Stimulated activated CD4-positive, alpha-beta T cell treated with anti-CD3 and anti-CD28 coated beads, Interleukin-15, amount 100 ng/mL, for 1 hour (primary cell): ENCODE data around the gene OR2AG2.
"Not testable (repeated sequence)": the region's sequence is repeated elsewhere in the genome, so short reads cannot be mapped to it uniquely, and the experiment has no call there.

ENCODE experiments used
- DNase-seq, 2 donors: peaks; one replicate each; pipeline ENCODE4 v3.0.0-alpha.2; 2020; ENCODE audit warnings: low read depth in 1 of 2, low spot score in 1 of 2

Gene OR2AG2

GRCh38 chr11:6771926-6772893 lies at the start of gene OR2AG2:
Gene OR2AG2 (minus strand): TSS chr11:6771976. CDS start chr11:6768957, 3,019 bp downstream.
- DNase-seq: no peak

GRCh38 chr11:6818967-6819366 lies 47.2 kb upstream of the OR2AG2 start:
- no peak for DNase-seq

- DNase-seq: no peak
Measured at GRCh38 chr11:6817694-6818093, 45.9 kb upstream of the OR2AG2 start.

- no peak for DNase-seq
Measured at GRCh38 chr11:6813656-6814055, 41.9 kb upstream of the OR2AG2 start.

GRCh38 chr11:6812390-6813005 lies 40.7 kb upstream of the OR2AG2 start:
- DNase-seq: no peak

- not testable (repeated sequence) for DNase-seq
Measured at GRCh38 chr11:6801075-6801474, 29.3 kb upstream of the OR2AG2 start.

GRCh38 chr11:6799402-6799801 lies 27.6 kb upstream of the OR2AG2 start, which contains the start of gene OR6A2:
Gene OR6A2 (minus strand): TSS chr11:6799689. CDS start chr11:6795708, 3,981 bp downstream.
- no peak for DNase-seq

GRCh38 chr11:6794639-6795038 lies 22.9 kb upstream of the OR2AG2 start:
- DNase-seq: no peak

GRCh38 chr11:6790546-6790945 lies 18.8 kb upstream of the OR2AG2 start:
- no peak for DNase-seq

GRCh38 chr11:6782720-6783119 lies 10.9 kb upstream of the OR2AG2 start, which contains the start of gene OR2AG1:
Gene OR2AG1 (plus strand): TSS chr11:6783020. CDS start chr11:6785038, 2,018 bp downstream.
- DNase-seq: no peak

- no peak for DNase-seq
Measured at GRCh38 chr11:6780829-6781228, 9.1 kb upstream of the OR2AG2 start.

- no peak for DNase-seq
Measured at GRCh38 chr11:6778518-6778917, 6.7 kb upstream of the OR2AG2 start.

GRCh38 chr11:6757373-6757967 lies 14.3 kb downstream of the OR2AG2 start:
- DNase-seq: peak; percentile 15 to 26

- no peak for DNase-seq
Measured at GRCh38 chr11:6755953-6756347, 15.8 kb downstream of the OR2AG2 start.

GRCh38 chr11:6755303-6755952 lies 16.3 kb downstream of the OR2AG2 start:
- DNase-seq: no peak

GRCh38 chr11:6747097-6747668 lies 24.6 kb downstream of the OR2AG2 start:
- no peak for DNase-seq

GRCh38 chr11:6746626-6747025 lies 25.1 kb downstream of the OR2AG2 start:
- DNase-seq: no peak

- peak in 1 of 2 donors; percentile 10 for DNase-seq
Measured at GRCh38 chr11:6746086-6746618, 25.6 kb downstream of the OR2AG2 start.

GRCh38 chr11:6745465-6746015 lies 26.2 kb downstream of the OR2AG2 start:
- no peak for DNase-seq

- no peak for DNase-seq
Measured at GRCh38 chr11:6745018-6745417, 26.8 kb downstream of the OR2AG2 start.
